Activated CD8-positive, alpha-beta memory T cell treated with anti-CD3 and anti-CD28 coated beads for 4 hours (primary cell): ENCODE data around the gene SLC5A6.

Experiments
- DNase-seq, 2 donors: peaks; one replicate each; pipeline ENCODE4 v3.0.0-alpha.2; 2020; ENCODE audit warnings: low read depth in 2 of 2

Gene SLC5A6

GRCh38 chr2:27211943-27212625, at the start of gene SLC5A6, which contains the start of gene ATRAID:
SLC5A6 (minus strand) TSS chr2:27212268; CDS start chr2:27207650, 4,618 bp downstream.
ATRAID (plus strand) TSS chr2:27212041; CDS start chr2:27212369, 328 bp downstream.
- DNase-seq: peak; percentile 76 to 79

DNA sequence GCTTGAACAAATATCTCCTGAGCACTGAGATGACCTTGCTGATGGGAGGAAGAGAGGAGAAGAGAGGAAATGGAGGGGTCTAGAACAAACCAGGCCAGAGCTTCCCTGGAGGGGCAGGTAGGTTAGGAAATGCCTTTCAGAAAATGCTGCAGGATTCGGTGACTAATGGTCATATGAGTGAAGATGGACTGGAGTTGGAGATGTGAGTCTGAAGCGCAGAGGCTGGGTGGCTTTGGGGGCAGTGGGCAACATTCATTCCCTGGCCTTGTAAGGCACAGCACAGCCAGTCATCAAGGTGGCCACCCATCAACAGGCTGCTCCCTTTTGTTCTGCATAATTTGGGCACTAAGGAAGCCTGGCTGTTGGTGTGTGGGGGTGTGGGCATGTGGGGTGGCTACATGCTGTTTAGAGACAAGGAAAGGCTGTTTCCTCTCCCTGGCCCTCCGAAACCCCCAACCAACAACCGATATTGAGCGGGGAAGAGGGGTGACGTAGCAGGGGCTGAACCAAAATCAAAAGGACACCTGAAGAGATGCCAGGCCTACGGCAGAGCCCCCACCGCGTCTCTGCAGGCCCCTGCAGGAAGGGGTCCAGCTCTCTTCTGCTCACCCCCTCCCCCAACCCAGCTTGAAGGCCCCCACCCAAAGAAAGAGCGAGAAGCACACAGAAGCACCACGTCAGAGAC, 49.3 kb upstream of the SLC5A6 start:
- no peak for DNase-seq

GRCh38 chr2:27258051-27258450, 46.0 kb upstream of the SLC5A6 start:
- no peak for DNase-seq

DNA sequence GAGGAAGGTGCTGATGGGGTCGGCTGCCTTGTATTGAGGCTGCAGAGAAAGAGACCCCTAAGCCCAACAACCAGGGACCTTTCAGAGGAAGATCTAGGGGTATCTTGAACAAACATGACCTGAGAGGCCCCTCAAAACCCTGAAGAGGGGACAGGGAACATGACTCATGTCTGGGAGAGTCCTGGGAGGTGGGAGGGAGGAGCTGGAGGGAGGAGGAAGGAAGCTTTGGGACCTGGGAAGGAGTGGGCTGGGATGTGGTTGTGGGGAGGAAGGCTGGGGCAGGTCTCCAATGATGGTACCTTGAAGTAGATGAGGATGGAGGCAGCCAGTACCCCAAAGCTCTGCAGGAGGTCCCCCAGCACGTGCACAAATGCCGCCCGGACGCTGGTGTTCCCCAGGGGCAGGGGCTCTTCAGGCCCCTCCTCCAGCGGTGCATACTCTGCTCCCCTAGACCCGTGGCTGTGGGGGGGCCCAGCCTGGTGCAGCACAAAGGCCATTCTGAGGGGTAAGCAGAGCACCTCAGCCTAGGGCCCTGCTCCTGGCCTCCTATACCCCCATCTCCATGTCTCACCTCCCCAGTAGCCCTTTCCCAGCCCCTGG, 44.9 kb upstream of the SLC5A6 start:
- no peak for DNase-seq

GRCh38 chr2:27255660-27256059, 43.6 kb upstream of the SLC5A6 start:
- no peak for DNase-seq

- no peak for DNase-seq
These were observed 43.1 kb upstream of the SLC5A6 start for GRCh38 chr2:27255187-27255586.

GRCh38 chr2:27251766-27252165, 39.7 kb upstream of the SLC5A6 start:
- DNase-seq: no peak

DNA sequence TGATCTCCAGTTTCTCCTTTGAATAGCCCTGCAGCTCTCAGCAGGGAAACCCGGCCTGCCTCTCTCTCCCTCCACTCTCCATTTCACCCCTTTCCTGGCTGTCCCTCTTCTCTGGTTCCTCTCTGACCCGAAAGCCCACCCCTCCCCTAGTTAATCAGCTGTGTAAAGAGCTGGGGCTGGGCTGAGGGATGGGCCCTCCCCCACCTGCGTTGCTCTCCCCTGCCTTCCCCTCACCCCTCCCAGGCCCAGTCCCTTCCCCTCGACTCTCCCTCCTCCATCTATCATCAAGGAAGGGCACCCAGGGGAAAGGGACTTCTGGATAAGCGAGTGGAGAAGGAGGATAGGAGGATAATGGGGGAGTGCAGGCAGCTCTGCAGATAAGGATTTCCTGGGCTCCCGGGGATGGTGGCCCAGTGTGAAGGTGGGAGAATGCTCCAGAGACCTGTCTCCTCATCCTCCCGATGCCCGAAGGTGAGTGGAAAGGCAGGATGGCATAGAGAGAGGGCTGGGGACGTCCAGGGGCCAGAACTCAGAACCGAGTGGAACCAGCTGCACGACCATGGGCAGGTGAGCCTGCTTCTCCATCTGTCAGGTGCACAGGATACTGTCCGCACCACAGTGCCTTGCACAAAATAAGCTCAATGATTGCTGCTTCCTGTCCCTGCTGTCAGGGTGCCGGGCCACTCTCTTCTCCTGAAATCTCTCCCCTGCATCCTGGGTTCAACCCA, 38.7 kb upstream of the SLC5A6 start:
- DNase-seq: no peak

GRCh38 chr2:27249891-27250651, 38.0 kb upstream of the SLC5A6 start:
- DNase-seq: peak in 1 of 2 donors; percentile 5

DNA sequence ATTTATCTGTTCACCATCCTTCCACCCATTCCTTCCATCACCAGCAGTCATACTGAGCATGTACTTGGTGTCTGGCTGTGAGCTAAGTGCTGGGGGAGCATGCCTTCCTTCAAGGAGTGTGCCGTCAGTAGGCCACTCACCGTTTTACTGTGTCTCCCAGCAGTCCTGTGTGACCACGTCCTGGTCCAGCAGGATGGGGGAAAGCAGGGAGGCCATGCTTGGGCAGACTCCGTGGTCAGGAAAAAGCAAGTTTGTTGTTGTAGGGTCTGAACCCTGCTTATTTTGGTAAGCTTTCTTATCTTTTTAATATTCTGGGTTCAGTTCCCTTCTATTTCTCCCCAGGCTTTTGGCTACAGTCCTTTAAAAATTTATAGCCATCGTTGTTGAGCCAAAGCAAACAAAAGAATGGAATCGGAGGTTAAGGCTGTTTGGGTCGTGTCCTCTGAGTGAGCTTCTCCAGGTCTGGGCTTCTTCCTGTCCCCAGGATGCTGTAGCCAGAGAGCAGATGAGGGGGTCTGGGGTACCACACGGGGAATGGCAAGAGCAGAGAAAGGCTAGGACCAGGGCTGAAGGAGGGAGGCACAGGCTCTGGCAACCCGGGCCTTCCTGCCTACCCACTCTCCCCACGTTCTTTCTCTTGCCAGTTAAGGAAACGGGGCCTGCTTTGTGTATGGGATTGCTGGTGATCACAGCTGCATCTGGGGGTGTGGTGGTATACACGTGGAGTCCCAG, 37.3 kb upstream of the SLC5A6 start:
- DNase-seq: no peak

DNA sequence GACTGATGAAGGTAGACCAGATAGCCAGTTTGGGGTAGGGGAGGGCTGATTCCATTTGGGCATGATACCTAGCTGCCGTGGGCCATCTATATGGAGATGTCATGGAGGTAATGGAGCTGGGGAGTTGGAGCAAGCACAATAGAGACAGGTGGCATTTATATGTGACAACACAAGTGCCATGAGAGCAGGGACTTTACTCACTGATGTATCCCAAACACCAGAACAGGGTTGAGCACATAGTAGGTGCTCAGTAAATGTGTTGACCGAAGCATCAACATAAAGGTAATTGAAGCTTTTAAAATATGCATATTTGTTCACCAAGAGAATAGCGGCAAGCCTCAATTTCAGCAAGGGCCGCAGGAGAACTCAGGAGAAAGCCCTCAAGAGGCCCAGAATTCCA, 35.8 kb upstream of the SLC5A6 start:
- no peak for DNase-seq

GRCh38 chr2:27245626-27246025, 33.6 kb upstream of the SLC5A6 start:
- DNase-seq: no peak

- DNase-seq: no peak
These were observed 33.0 kb upstream of the SLC5A6 start for GRCh38 chr2:27245116-27245515.

DNA sequence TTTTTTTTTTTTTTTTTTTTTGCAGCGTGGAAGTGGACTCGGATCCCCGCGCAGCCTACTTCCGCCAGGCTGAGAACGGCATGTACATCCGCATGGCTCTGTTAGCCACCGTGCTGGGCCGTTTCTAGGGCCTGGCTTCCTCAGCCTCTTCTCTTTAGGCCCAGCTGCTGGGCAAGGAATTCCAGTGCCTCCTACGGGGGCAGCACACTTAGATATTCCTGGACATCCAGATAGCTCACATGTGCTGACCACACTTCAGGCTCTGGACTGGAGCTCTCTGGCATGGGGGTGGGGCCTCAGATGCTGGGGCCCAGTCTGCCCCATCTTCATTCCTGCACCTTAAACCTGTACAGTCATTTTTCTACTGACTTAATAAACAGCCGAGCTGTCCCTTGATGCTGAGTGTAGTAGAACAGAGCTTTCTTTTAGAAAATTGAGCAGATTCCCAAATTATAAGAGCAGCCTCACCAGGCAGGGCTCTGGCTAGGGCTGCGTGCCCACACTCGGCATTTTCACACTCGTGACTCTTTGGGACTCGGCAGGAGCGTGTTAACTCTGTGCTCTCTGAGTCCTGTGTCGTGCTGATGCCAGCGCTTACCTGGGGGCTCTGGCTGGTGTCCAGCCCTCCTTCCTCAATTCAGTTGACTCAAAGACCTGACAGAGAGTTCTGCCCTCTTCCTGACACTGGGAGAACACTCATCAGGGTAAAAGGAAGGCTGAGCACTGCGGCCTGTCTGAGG, 31.5 kb upstream of the SLC5A6 start:
- no peak for DNase-seq

DNA sequence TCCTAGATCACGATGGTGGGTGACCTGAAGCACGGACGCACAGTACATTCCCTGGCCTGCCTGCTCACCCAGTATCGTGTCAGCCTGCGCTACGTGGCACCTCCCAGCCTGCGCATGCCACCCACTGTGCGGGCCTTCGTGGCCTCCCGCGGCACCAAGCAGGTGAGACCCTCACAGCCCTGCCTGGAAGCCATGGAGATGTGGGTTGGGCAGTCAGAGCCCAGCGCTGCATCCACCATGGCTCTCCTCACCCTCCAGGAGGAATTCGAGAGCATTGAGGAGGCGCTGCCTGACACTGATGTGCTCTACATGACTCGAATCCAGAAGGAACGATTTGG, 30.5 kb upstream of the SLC5A6 start:
- no peak for DNase-seq

DNA sequence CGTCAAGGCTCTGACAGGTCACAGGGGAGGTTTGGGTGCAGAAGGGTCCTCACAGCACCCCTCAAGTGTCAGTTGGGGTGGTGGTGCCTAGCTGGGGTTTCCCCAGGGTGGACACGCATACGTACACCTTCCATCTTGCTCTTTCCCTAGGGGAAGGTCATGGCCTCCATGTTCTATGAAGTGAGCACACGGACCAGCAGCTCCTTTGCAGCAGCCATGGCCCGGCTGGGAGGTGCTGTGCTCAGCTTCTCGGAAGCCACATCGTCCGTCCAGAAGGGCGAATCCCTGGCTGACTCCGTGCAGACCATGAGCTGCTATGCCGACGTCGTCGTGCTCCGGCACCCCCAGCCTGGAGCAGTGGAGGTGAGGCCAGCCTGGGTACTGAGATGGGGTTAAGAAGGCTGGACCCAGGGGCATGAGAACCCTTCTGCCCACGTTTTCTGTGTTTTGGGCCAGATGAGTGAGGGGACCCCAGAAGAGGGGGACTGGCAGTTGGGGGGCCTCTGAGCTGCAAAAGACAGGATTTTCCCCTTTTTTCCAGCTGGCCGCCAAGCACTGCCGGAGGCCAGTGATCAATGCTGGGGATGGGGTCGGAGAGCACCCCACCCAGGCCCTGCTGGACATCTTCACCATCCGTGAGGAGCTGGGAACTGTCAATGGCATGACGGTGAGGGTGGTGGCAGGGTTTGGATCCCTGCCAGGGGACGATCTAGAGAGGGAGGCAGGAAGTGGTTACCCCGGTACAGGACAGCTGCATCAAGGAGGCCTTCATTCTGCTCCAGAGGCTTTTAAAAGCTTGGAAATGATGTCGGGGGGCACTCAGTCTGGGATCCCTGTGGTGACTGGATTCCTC, 29.9 kb upstream of the SLC5A6 start:
- no peak for DNase-seq

GRCh38 chr2:27240406-27240805, 28.3 kb upstream of the SLC5A6 start:
- no peak for DNase-seq

DNA sequence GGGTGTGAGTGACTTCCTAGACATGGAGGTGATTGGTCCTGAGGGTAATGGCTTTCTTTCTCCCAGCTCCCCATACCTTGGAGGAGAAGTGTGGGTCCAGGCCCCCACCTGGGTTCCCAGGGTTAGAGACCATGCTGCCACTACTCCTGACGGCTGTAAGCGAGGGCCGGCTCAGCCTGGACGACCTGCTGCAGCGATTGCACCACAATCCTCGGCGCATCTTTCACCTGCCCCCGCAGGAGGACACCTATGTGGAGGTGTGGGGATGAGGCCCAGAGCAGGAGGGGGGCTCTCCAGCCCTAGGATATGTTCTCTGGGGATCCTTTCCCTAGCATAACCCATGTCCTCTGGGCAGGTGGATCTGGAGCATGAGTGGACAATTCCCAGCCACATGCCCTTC, 26.9 kb upstream of the SLC5A6 start:
- DNase-seq: no peak

- no peak for DNase-seq
These were observed 25.4 kb upstream of the SLC5A6 start for GRCh38 chr2:27237341-27237945.
